Liver (tissue), 3 donors: ENCODE data around the gene COL11A2.

Experiments
- CTCF ChIP-seq: fragments of 150-350 bp; IDR thresholded peaks from 2 replicates; pipeline ENCODE4 v1.5.1; 2017; ENCODE audit warnings: improper control_type of control experiment, low read depth, low read length; ENCODE audit not compliant: missing input control
- JUND ChIP-seq, 2 donors: IDR thresholded peaks; 2 replicates each; pipeline ENCODE4 v1.6.1; 2016; ENCODE audit warnings: antibody characterized with exemption in 2 of 2
- MAX ChIP-seq: IDR thresholded peaks from 2 replicates; pipeline ENCODE4 v1.6.1; 2016; ENCODE audit warnings: antibody characterized with exemption
- RAD21 ChIP-seq, 2 donors: IDR thresholded peaks; 2 replicates each; pipeline ENCODE4 v1.6.1; 2016; ENCODE audit warnings: antibody characterized with exemption in 2 of 2, mild to moderate bottlenecking in 2 of 2
- TAF1 ChIP-seq: conservative IDR thresholded peaks from 2 replicates; pipeline ENCODE4 v1.6.1; 2016; ENCODE audit warnings: antibody characterized with exemption, mild to moderate bottlenecking
- donor health status: healthy.
- donor health status: healthy.

GRCh38 chr6:33189164-33189563, 3.1 kb downstream of the COL11A2 start:
- TF ChIP-seq TAF1: no peak
- no peak for TF ChIP-seq MAX
- TF ChIP-seq JUND (IDR thresholded peaks at IDR 0.05): no peak
- no peak for TF ChIP-seq CTCF
- no peak for TF ChIP-seq RAD21 (IDR thresholded peaks at IDR 0.05)
